Measurements from ENCODE around the gene PFKM. TPM values are rescaled to one million over a fixed set of nuclear protein-coding genes. Genes with fewer than 3 reads are reported as not detected.

Gene PFKM
- total RNA-seq, 1 experiment from 2014 or later: 116 TPM

Small RNA genes within 50 kb of the gene (small RNA-seq; reads per million reads assigned to genes)
- 0 to 0.10 reads per million in 2 experiments for gene MIR6505
- gene RNU6-1203P: 0 reads per million in 2 experiments

Other genes starting within 250 kb of the PFKM start
- gene VDR, start 214.4 kb upstream of the PFKM start, total RNA-seq (2014; rRNA removed; shearing (Covaris generic)): 1.4 and 1.8 TPM in 2 replicates
- 197 and 206 TPM in 2 replicates for gene TMEM106C, start 155.8 kb upstream of the PFKM start, total RNA-seq (2014; rRNA removed; shearing (Covaris generic))
- 0.03 TPM in 1 of 2 replicates, not detected in the other for gene COL2A1, start 114.9 kb upstream of the PFKM start, total RNA-seq (2014; rRNA removed; shearing (Covaris generic))
- gene SENP1, start 13.3 kb upstream of the PFKM start, total RNA-seq (2014; rRNA removed; shearing (Covaris generic)): 18.8 and 19.2 TPM in 2 replicates
- gene ASB8, start 38.2 kb downstream of the PFKM start, total RNA-seq (2014; rRNA removed; shearing (Covaris generic)): 21.9 and 29.7 TPM in 2 replicates
- 0.05 TPM in 2 replicates for gene CCDC184, start 64.3 kb downstream of the PFKM start, total RNA-seq (2014; rRNA removed; shearing (Covaris generic))
- not detected in 2 replicates for gene OR10AD1, start 83.9 kb downstream of the PFKM start, total RNA-seq (2014; rRNA removed; shearing (Covaris generic))
- 12.4 and 13.1 TPM in 2 replicates for gene ZNF641, start 231.6 kb downstream of the PFKM start, total RNA-seq (2014; rRNA removed; shearing (Covaris generic))